ENCODE measurements around the gene PPM1F.
"Not testable (repeated sequence)": the region's sequence is repeated elsewhere in the genome, so short reads cannot be mapped to it uniquely, and the experiment has no call there.

PPM1F gene

DNA sequence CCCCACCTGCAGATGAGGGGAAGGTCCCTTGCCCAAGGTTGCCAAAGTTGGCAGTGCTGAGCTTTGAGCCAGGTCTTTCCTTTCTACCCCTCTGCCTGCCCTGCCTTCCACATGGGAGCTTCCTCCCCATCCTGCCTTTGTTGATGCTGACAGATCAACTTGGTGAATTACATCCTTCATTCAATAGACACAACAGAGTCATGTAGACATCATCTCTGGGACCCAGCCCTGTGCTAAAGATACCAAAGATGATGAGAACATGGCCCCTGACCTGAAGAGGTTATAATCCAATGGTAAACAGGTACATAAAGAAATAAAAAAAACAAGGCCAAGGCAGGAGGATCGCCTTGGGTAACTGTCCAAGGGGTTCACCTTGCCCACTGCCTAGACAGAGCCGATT is 42.8 kb downstream of the PPM1F start:
- Histone ChIP-seq H4K5ac (ENCODE audit: low read length) (no peak overlapping the region), H2BK5ac (ENCODE audit: low read length) (no peak overlapping the region), H3K56ac (ENCODE audit: low read length) (no peak overlapping the region), H3K36me3 (ENCODE audit: control insufficient read depth, insufficient read depth, low read length) (no peaks in the 10 kb centered on the region), H3K79me1 (ENCODE audit: low read length) (no peaks in the 10 kb centered on the region), H2BK120ac (ENCODE audit: low read depth, low read length) (no peak overlapping the region), H3K23ac (ENCODE audit: low read length) (no peak overlapping the region), H3K4me3 (ENCODE audit: low read length) (no peak overlapping the region), H3K18ac (ENCODE audit: low read length) (no peak overlapping the region), H3K4me2 (ENCODE audit: low read length) (no peak overlapping the region), H3K27ac (ENCODE audit: low read depth, low read length) (no peak overlapping the region), H3K27me3 (ENCODE audit: insufficient read depth, low read length, poor library complexity) (no peaks in the 10 kb centered on the region), H3K4ac (ENCODE audit: low read depth, low read length) (no peak overlapping the region), H3K9ac (ENCODE audit: low read length) (no peak overlapping the region), H2BK15ac (replicated peaks; ENCODE audit: low read depth) (no peak overlapping the region), H2AK5ac (ENCODE audit: low read length) (no peak overlapping the region), H3K79me2 (ENCODE audit: control insufficient read depth, insufficient read depth, low read length) (no peaks in the 10 kb centered on the region), H4K8ac (ENCODE audit: low read depth, low read length) (no peak overlapping the region), H3K4me1 (ENCODE audit: control insufficient read depth, low read depth, low read length) (no peaks in the 10 kb centered on the region)
- WGBS (ENCODE audit: extremely low coverage, insufficient coverage, low lambda C conversion rate): no CpG with 5 or more reads among the region's 2 CpGs
- DNase-seq: no peak

DNA sequence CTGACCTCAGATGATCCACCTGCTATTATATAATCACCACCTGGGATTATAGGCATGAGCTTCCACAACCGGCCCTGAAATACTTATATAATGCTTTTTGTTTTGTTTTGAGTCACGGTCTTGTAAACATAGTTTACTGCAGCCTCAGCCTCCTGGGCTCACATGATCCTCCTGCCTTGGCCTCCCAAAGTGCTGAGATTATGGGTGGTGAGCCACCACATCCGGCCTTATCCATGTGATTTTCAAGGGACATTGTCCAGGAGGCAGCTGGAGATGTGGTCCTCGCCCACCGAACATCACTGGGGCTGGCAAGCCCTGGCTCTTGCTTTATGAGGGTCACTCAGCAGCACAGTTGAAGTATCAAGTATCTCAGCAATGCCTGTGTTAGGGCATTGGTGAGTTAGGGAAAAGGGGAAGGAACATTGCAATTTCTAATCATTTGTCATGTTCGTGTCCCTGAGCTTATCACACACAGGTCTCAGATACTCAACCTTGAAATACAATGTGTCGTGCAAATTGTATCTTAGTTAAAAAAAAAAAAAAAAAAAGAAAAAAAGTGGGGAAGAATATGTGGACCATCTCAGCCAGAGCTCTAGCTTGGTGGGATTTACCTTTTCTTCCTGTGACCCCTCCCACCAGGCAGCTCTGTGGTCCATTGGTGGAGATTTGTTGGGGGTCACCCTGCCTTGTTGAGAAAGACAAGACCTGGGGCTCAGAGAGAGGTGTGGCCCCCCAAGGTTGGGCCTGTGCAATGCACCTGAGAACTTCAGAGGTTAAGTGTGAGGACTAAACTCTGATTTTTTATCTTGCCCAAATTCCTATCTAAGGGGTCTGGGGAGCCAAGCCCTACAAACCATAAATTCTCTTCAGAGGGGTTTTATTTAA is 44.8 kb downstream of the PPM1F start:
- no peaks in the 10 kb centered on the region for H3K79me2 ChIP-seq (ENCODE audit: control insufficient read depth, insufficient read depth, low read length)
- DNase-seq: no peak
- H3K23ac ChIP-seq (ENCODE audit: low read length): no peak overlapping the region
- H3K27me3 ChIP-seq (ENCODE audit: insufficient read depth, low read length, poor library complexity): no peaks in the 10 kb centered on the region
- no peak overlapping the region for H4K8ac ChIP-seq (ENCODE audit: low read depth, low read length)
- H4K5ac ChIP-seq (ENCODE audit: low read length): no peak overlapping the region
- H2BK15ac ChIP-seq (replicated peaks; ENCODE audit: low read depth): no peak overlapping the region
- H3K4me1 ChIP-seq (ENCODE audit: control insufficient read depth, low read depth, low read length): no peaks in the 10 kb centered on the region
- no peak overlapping the region for H3K9ac ChIP-seq (ENCODE audit: low read length)
- no peaks in the 10 kb centered on the region for H3K36me3 ChIP-seq (ENCODE audit: control insufficient read depth, insufficient read depth, low read length)
- no peak overlapping the region for H3K18ac ChIP-seq (ENCODE audit: low read length)
- no peaks in the 10 kb centered on the region for H3K79me1 ChIP-seq (ENCODE audit: low read length)
- no peak overlapping the region for H2BK5ac ChIP-seq (ENCODE audit: low read length)
- no peak overlapping the region for H3K4me3 ChIP-seq (ENCODE audit: low read length)
- H3K4ac ChIP-seq (ENCODE audit: low read depth, low read length): no peak overlapping the region
- H3K27ac ChIP-seq (ENCODE audit: low read depth, low read length): no peak overlapping the region
- H3K4me2 ChIP-seq (ENCODE audit: low read length): no peak overlapping the region
- no peak overlapping the region for H2BK120ac ChIP-seq (ENCODE audit: low read depth, low read length)
- WGBS (ENCODE audit: extremely low coverage, insufficient coverage, low lambda C conversion rate): no CpG with 5 or more reads among the region's 7 CpGs
- H2AK5ac ChIP-seq (ENCODE audit: low read length): no peak overlapping the region
- no peak overlapping the region for H3K56ac ChIP-seq (ENCODE audit: low read length)

DNA sequence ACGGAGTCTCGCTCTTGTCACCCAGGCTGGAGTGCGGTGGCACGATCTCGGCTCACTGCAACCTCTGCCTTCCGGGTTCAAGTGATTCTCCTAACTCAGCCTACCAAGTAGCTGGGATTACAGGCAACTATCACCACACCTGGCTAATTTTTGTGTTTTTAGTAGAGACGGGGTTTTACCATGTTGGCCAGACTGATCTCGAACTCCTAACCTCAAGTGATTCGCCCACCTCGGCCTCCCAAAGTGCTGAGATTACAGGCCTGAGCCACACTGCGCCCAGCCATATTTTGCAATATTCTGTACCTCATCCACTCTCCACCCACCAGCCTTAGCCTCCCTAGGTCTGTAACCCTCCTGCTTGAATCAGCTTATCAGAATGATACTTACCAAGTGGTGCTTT is 47.4 kb downstream of the PPM1F start:
- WGBS (ENCODE audit: extremely low coverage, insufficient coverage, low lambda C conversion rate): no CpG with 5 or more reads among the region's 11 CpGs
- not testable (repeated sequence) for H3K36me3 ChIP-seq (ENCODE audit: control insufficient read depth, insufficient read depth, low read length); H3K4me1 ChIP-seq (ENCODE audit: control insufficient read depth, low read depth, low read length); H3K4ac ChIP-seq (ENCODE audit: low read depth, low read length); H3K56ac ChIP-seq (ENCODE audit: low read length); H3K27ac ChIP-seq (ENCODE audit: low read depth, low read length); H2BK5ac ChIP-seq (ENCODE audit: low read length); H4K5ac ChIP-seq (ENCODE audit: low read length); H2BK120ac ChIP-seq (ENCODE audit: low read depth, low read length); H3K79me2 ChIP-seq (ENCODE audit: control insufficient read depth, insufficient read depth, low read length); H3K4me2 ChIP-seq (ENCODE audit: low read length); H3K9ac ChIP-seq (ENCODE audit: low read length); H4K8ac ChIP-seq (ENCODE audit: low read depth, low read length); H3K27me3 ChIP-seq (ENCODE audit: insufficient read depth, low read length, poor library complexity); H2AK5ac ChIP-seq (ENCODE audit: low read length); H3K23ac ChIP-seq (ENCODE audit: low read length); DNase-seq; H3K4me3 ChIP-seq (ENCODE audit: low read length); H2BK15ac ChIP-seq (replicated peaks; ENCODE audit: low read depth); H3K18ac ChIP-seq (ENCODE audit: low read length); H3K79me1 ChIP-seq (ENCODE audit: low read length)

DNA sequence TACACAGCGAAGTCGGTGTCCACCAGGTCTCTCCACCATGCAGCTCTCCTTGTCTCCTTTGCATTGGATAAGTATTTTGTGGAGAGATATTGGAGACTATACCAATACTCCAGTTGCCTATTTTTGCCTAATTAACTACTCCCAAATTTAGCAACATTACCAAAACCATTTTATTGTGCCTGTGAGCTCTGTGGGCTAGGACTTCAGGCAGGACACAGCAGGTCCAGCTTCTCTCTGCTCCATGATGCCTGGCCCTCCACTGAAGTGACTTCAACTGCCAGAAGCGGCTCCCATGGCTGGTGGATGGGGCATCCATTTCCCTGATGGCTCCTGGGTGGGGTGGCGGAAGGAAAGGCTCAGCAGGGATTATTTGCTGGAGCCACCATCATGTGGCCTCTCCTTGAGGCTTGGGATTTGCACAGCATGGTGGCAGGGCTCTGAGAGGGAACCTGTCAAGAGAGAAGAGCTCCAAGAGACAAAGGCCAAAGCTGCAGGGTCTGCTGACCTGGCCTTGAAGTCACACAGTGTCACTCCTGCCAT is 48.3 kb downstream of the PPM1F start:
- no peaks in the 10 kb centered on the region for H3K4me1 ChIP-seq (ENCODE audit: control insufficient read depth, low read depth, low read length)
- no peak for DNase-seq
- no peaks in the 10 kb centered on the region for H3K36me3 ChIP-seq (ENCODE audit: control insufficient read depth, insufficient read depth, low read length)
- H3K9ac ChIP-seq (ENCODE audit: low read length): no peak overlapping the region
- no CpG with 5 or more reads among the region's 4 CpGs for WGBS (ENCODE audit: extremely low coverage, insufficient coverage, low lambda C conversion rate)
- no peak overlapping the region for H3K4me3 ChIP-seq (ENCODE audit: low read length)
- no peak overlapping the region for H3K4me2 ChIP-seq (ENCODE audit: low read length)
- no peak overlapping the region for H3K56ac ChIP-seq (ENCODE audit: low read length)
- H2BK15ac ChIP-seq (replicated peaks; ENCODE audit: low read depth): no peak overlapping the region
- H3K79me1 ChIP-seq (ENCODE audit: low read length): no peaks in the 10 kb centered on the region
- H2BK120ac ChIP-seq (ENCODE audit: low read depth, low read length): no peak overlapping the region
- no peak overlapping the region for H2BK5ac ChIP-seq (ENCODE audit: low read length)
- no peak overlapping the region for H3K18ac ChIP-seq (ENCODE audit: low read length)
- no peak overlapping the region for H3K23ac ChIP-seq (ENCODE audit: low read length)
- no peak overlapping the region for H4K5ac ChIP-seq (ENCODE audit: low read length)
- H3K27ac ChIP-seq (ENCODE audit: low read depth, low read length): no peak overlapping the region
- no peaks in the 10 kb centered on the region for H3K79me2 ChIP-seq (ENCODE audit: control insufficient read depth, insufficient read depth, low read length)
- no peak overlapping the region for H3K4ac ChIP-seq (ENCODE audit: low read depth, low read length)
- no peak overlapping the region for H2AK5ac ChIP-seq (ENCODE audit: low read length)
- H4K8ac ChIP-seq (ENCODE audit: low read depth, low read length): no peak overlapping the region
- H3K27me3 ChIP-seq (ENCODE audit: insufficient read depth, low read length, poor library complexity): no peaks in the 10 kb centered on the region

- no peaks in the 10 kb centered on the region for H3K79me1 ChIP-seq (ENCODE audit: low read length)
- DNase-seq: no peak
- H3K56ac ChIP-seq (ENCODE audit: low read length): no peak overlapping the region
- no peak overlapping the region for H2AK5ac ChIP-seq (ENCODE audit: low read length)
- no peaks in the 10 kb centered on the region for H3K27me3 ChIP-seq (ENCODE audit: insufficient read depth, low read length, poor library complexity)
- H3K4me1 ChIP-seq (ENCODE audit: control insufficient read depth, low read depth, low read length): no peaks in the 10 kb centered on the region
- H2BK5ac ChIP-seq (ENCODE audit: low read length): no peak overlapping the region
- no peak overlapping the region for H3K4ac ChIP-seq (ENCODE audit: low read depth, low read length)
- no peak overlapping the region for H3K9ac ChIP-seq (ENCODE audit: low read length)
- no peak overlapping the region for H4K8ac ChIP-seq (ENCODE audit: low read depth, low read length)
- no peak overlapping the region for H3K18ac ChIP-seq (ENCODE audit: low read length)
- H2BK15ac ChIP-seq (replicated peaks; ENCODE audit: low read depth): no peak overlapping the region
- no peaks in the 10 kb centered on the region for H3K79me2 ChIP-seq (ENCODE audit: control insufficient read depth, insufficient read depth, low read length)
- no peaks in the 10 kb centered on the region for H3K36me3 ChIP-seq (ENCODE audit: control insufficient read depth, insufficient read depth, low read length)
- H4K5ac ChIP-seq (ENCODE audit: low read length): no peak overlapping the region
- no peak overlapping the region for H3K4me3 ChIP-seq (ENCODE audit: low read length)
- H3K27ac ChIP-seq (ENCODE audit: low read depth, low read length): no peak overlapping the region
- no CpG with 5 or more reads among the region's 4 CpGs for whole genome bisulfite sequencing (ENCODE audit: extremely low coverage, insufficient coverage, low lambda C conversion rate)
- no peak overlapping the region for H3K4me2 ChIP-seq (ENCODE audit: low read length)
- no peak overlapping the region for H2BK120ac ChIP-seq (ENCODE audit: low read depth, low read length)
- no peak overlapping the region for H3K23ac ChIP-seq (ENCODE audit: low read length)
These were observed 49.4 kb downstream of the PPM1F start for GRCh38 chr22:21903283-21903682.

Measured in mesendoderm (in vitro differentiated cells).